Osteocyte (in vitro differentiated cells): ENCODE results near the gene SH3BP5L. TPM values are rescaled to one million over a fixed set of nuclear protein-coding genes. Genes with fewer than 3 reads are reported as not detected.

Source experiments
- DNase-seq: peaks from one replicate; pipeline ENCODE4 v3.0.0; 2021; ENCODE audit warnings: mixed read lengths; ENCODE audit not compliant: unreplicated experiment; ENCODE audit errors: extremely low spot score
- H3K27ac Mint-ChIP-seq: one replicate; pipeline ENCODE4 v1.8.0; 2021; ENCODE audit warnings: mild to moderate bottlenecking, mixed read lengths; ENCODE audit not compliant: unreplicated experiment
- H3K27me3 Mint-ChIP-seq: one replicate; pipeline ENCODE4 v1.8.0; 2021; ENCODE audit warnings: mixed read lengths; ENCODE audit not compliant: unreplicated experiment
- H3K36me3 Mint-ChIP-seq: one replicate; pipeline ENCODE4 v1.8.0; 2021; ENCODE audit warnings: mixed read lengths; ENCODE audit not compliant: unreplicated experiment
- H3K4me1 Mint-ChIP-seq: one replicate; pipeline ENCODE4 v1.8.0; 2021; ENCODE audit warnings: mixed read lengths; ENCODE audit not compliant: unreplicated experiment
- H3K4me3 Mint-ChIP-seq: one replicate; pipeline ENCODE4 v1.8.0; 2021; ENCODE audit warnings: mild to moderate bottlenecking, moderate library complexity, mixed read lengths; ENCODE audit not compliant: unreplicated experiment
- H3K9me3 Mint-ChIP-seq: one replicate; pipeline ENCODE4 v1.8.0; 2021; ENCODE audit warnings: mixed read lengths; ENCODE audit not compliant: unreplicated experiment
- long read RNA-seq: library from polyadenylated mRNA; unstranded; transcript quantifications from one replicate; pipeline ENCODE4 v2.0.0, GENCODE V29; 2021
- total RNA-seq: library from RNA; stranded (reverse); gene quantifications from 2 replicates; pipeline ENCODE4 v1.2.1, GENCODE V29; 2021
- TF ChIP-seq, protein P1 (sequence below): fragments of 200-600 bp; sonication (generic); IDR thresholded peaks from 2 replicates; pipeline ENCODE4 v1.5.0; 2021; ENCODE audit warnings: antibody characterized with exemption, mild to moderate bottlenecking, moderate library complexity

SH3BP5L gene
- total RNA-seq, result 32.4 and 33.2 TPM in 2 replicates
- long read RNA-seq, result 0 reads

DNA sequence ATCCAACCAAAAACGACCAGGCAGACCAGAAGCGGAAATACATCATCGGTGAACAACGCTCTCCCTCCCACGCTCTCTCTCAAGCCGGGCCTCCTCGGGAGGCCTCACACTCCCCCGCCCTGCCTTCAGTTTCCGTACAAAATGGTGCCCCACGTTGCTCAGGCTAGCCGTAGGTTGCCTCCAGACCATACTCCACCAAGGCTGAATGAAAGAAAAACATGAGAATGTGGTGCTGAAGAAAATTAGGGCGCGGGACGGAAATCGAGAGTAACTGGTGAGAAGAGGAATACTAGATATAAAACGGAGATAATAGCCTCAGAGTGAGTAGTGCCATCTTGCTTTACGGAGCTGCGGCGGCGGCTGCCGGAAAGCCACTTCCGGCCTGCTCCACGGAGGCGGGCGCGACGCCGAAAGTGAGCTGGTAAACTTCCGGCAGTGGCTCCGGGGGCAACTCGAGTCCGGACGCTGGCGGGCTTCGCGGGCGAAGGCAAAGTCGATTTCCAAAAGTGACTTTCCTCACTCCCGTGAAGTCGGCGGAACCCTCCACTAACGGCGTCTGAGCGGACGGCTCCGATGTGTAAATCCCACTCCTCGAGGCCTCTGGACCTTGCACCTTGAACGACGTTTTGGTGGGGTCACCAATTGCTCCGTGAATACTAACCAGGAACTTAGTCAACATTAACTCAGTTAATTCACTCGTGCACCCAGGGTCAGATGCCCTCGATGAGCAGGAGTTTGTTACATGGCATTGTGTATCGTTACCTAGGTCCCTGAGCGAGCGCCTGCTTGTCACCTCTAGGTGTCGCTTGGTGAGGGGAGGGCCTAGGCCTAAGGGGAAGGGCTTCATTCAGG is at the start of gene SH3BP5L:
Gene SH3BP5L, minus strand, starts transcription at position 7 of the 852 bp plus-strand sequence. CDS start 980 bp downstream, outside the sequence.
- TF ChIP-seq, protein P1, sequence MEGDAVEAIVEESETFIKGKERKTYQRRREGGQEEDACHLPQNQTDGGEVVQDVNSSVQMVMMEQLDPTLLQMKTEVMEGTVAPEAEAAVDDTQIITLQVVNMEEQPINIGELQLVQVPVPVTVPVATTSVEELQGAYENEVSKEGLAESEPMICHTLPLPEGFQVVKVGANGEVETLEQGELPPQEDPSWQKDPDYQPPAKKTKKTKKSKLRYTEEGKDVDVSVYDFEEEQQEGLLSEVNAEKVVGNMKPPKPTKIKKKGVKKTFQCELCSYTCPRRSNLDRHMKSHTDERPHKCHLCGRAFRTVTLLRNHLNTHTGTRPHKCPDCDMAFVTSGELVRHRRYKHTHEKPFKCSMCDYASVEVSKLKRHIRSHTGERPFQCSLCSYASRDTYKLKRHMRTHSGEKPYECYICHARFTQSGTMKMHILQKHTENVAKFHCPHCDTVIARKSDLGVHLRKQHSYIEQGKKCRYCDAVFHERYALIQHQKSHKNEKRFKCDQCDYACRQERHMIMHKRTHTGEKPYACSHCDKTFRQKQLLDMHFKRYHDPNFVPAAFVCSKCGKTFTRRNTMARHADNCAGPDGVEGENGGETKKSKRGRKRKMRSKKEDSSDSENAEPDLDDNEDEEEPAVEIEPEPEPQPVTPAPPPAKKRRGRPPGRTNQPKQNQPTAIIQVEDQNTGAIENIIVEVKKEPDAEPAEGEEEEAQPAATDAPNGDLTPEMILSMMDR, result peak; percentile 72
- Mint-ChIP-seq H3K27ac (peak within 1 kb of the TSS; percentile 99), H3K4me1 (peaks cover 51% of the 10 kb centered on the region), H3K9me3 (no peaks in the 10 kb centered on the region), H3K36me3 (peaks cover 7% of the 10 kb centered on the region), H3K27me3 (peaks cover 2% of the 10 kb centered on the region), H3K4me3 (peak within 1 kb of the TSS; percentile 98)
- DNase-seq, result peak; percentile 95

DNA sequence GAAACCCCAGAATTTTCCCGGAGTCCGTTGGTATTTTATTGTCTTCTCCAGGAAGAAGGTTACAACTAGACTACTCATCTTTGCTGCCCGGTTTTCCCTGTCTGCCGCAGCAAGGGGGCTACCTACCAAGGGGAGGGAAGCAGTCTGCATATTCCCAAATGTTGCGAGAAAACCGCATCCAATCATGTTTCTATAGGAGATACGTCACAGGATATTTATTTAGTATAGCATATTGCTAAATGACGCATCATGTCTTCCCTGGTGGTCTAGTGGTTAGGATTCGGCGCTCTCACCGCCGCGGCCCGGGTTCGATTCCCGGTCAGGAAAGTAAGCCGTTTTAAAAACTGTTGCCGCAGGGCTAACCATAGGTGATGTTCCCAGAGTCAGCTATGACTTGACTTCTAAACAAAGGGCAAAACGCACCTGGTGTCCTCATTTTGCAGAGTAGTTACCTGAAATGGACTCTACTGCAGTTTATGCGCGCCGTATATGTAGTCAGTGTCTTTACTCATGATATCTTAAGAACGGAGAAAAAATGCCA is 48.3 kb upstream of the SH3BP5L start:
- H3K9me3 Mint-ChIP-seq, result no peaks in the 10 kb centered on the region
- H3K27me3 Mint-ChIP-seq, result peaks cover 21% of the 10 kb centered on the region
- no peaks in the 10 kb centered on the region for H3K36me3 Mint-ChIP-seq
- DNase-seq, result peak; percentile 89
- peak overlapping the region; percentile 91 for H3K4me3 Mint-ChIP-seq
- peaks cover 18% of the 10 kb centered on the region for H3K4me1 Mint-ChIP-seq
- TF ChIP-seq, protein P1, result no peak
- H3K27ac Mint-ChIP-seq, result peak overlapping the region; percentile 97

DNA sequence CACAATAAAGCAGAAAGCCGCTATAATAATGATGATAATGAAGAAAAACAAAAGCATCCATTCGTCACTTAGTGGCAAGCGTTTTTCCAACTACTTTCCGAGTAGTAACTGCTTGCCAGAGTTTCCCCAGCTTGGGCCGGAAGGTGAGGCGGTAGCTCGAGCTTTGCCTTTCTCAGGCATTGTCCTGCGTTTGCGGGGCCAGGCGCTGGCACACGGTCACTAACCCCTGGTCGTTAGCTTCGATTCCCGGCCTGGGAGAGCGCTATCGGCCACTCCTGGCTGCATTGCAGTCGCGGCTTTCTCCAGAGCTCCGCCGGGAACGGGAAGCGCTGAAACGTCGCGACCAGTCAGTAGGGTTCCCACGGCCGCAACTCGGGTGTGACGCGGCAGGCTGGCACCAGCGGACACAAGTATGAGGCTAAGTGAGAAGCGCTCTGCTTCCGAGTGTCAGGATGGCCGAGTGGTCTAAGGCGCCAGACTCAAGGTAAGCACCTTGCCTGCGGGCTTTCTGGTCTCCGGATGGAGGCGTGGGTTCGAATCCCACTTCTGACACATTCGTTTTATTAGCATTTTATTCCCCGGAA is 47.8 kb upstream of the SH3BP5L start:
- no peaks in the 10 kb centered on the region for H3K36me3 Mint-ChIP-seq
- peak overlapping the region; percentile 91 for H3K4me3 Mint-ChIP-seq
- peaks cover 16% of the 10 kb centered on the region for H3K27me3 Mint-ChIP-seq
- no peaks in the 10 kb centered on the region for H3K9me3 Mint-ChIP-seq
- TF ChIP-seq, protein P1, result no peak
- peaks cover 18% of the 10 kb centered on the region for H3K4me1 Mint-ChIP-seq
- peak; percentile 99 for DNase-seq
- peak overlapping the region; percentile 97 for H3K27ac Mint-ChIP-seq

DNA sequence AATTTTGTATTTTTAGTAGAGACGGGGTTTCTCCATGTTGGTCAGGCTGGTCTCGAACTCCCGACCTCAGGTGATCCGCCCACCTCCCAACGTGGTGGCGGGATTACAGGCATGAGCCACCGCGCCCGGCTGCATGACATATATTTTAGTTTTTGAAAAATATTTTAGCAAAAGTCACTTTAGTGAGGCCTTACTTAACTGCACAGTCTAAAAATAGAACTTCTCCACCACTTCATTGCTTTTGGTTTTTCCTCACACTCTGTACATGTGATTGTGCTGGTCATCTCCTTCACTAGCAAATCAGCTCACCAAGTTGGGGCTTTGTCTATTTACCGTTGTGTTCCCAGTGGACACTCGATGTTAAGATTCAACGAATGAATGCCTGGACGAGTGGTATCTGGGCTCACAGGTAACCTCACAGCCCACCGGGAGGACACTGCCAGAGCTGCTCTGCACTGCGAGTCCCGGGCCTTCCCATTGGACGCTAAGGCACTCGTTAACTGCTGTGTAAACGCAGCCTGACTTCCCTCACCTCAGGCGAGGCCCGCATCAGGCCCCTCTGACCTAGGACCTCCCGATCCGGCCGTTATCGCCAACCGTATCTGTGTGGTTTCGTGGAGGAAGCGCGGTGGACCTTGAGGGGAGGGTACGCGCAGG is 47.2 kb upstream of the SH3BP5L start:
- H3K4me1 Mint-ChIP-seq, result peaks cover 18% of the 10 kb centered on the region
- H3K4me3 Mint-ChIP-seq, result peak overlapping the region; percentile 91
- H3K27ac Mint-ChIP-seq, result peak overlapping the region; percentile 97
- no peaks in the 10 kb centered on the region for H3K9me3 Mint-ChIP-seq
- DNase-seq, result no peak
- TF ChIP-seq, protein P1, result no peak
- peaks cover 16% of the 10 kb centered on the region for H3K27me3 Mint-ChIP-seq
- no peaks in the 10 kb centered on the region for H3K36me3 Mint-ChIP-seq
